ENCODE measurements around the gene GATA1.

Gene GATA1

DNA sequence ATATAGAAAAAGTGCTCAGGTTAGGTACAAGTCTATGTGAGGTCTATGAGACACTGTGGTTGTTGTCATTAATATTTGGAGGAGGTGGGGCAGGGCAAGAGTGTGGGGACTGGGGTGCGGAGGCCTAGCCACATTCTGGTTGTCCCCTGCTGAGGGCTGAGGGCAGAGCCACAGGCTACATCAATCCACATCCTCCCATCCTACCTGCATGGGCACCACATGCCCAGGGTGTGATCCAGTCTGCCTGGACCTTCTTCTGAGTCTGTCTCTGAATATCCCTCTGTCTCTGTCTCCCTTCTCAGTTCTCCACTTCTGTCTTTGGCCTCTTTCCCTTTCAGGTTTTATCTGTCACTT is 1.2 kb upstream of the GATA1 start:
- DNase-seq (ENCODE audit: low read depth): no peak

DNA sequence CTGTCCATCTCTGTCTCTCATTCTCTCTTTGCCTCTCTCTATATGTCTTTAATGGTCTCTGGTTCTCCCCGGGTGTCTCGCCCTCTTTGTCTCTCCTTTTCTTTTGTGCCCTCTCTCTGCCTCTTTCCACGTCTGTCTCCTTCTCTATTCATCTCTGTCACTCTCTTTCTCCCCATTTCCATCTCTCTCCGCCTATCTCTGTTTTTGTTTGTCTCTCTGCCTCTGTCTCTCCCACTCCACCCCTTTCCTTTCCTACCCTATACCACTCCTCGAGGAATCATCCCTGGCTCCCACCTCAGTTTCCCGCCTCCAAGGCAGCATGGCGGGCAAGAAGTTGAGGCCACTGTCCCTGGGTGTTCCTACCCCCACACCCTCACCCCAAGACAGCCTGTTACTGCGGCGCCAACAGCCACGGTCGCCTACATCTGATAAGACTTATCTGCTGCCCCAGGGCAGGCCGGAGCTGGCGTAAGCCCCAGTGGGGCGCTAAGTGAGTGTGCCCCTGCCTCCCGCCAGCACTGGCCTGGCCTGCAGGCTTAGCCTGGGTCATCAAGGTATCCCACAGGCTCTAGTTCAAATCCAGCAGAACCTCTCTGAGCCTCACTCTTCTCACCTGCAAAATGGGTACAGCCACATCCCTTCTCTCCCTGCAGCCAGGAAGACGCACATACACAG is 713 bp upstream of the GATA1 start:
- DNase-seq (ENCODE audit: low read depth): no peak

DNA sequence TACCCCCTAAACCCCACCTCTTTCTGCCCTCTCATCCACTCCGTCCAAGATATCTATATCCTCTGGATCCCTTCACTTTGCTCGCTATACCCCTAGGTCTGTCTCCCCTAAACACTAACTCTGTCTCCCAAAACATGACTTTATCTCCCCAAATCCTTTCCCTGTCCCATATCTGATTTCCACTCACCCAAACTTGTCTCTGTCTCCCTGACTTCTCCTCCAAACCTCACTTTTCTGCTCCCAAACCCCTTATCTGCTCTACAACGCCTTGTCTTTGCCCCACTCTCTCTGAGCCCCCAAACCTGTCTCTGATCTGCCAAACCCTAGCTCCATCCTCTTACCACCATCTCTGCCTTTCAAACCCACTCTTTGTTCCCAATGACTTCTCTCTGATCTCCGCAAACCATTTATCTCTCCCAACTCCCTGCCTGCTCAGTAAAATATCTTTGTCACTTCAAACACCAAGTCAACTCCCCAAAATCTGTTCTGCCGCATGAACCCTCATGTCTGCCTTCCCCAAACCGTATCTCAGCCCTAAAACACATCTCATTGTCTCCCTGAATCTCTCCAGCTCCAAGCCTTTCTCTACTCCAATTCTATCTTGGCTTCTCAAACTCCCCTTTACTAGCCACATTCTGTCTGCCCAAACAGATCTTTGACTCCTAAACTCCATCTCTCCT is 575 bp downstream of the GATA1 start:
- no peak for DNase-seq (ENCODE audit: low read depth)

GRCh38 chrX:48787505-48788443 is 1.4 kb downstream of the GATA1 start:
- no peak for DNase-seq (ENCODE audit: low read depth)

- no peak for DNase-seq (ENCODE audit: low read depth)
Observed at GRCh38 chrX:48789366-48790220, 3.2 kb downstream of the GATA1 start.

GRCh38 chrX:48790477-48790876 is 4.1 kb downstream of the GATA1 start:
- no peak for DNase-seq (ENCODE audit: low read depth)

DNA sequence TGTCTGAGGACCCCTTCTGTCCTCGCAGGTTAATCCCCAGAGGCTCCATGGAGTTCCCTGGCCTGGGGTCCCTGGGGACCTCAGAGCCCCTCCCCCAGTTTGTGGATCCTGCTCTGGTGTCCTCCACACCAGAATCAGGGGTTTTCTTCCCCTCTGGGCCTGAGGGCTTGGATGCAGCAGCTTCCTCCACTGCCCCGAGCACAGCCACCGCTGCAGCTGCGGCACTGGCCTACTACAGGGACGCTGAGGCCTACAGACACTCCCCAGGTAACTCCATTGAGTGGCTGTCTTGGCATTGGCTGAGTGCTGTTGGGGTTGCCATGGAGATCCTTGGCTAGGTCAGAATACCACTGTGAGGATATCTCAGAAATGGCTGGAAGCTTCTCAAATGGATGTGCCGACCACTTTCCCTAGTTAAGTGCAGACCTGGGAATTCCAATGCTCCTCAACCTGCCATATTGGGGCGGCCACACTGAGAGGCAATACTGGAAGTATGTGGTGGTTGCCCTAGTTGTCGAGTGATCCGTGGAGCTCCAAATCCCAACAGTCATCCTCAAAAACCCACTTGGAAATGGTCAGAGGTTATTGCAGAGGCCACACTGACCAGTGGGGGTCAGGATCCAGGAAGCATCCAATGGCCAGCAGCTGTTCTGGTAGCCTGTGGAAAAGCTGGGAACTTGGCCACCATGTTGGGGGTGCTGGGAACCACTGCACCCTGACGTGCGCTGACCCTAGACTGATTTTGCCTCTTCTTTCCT is 4.9 kb downstream of the GATA1 start:
- DNase-seq (ENCODE audit: low read depth): no peak

DNA sequence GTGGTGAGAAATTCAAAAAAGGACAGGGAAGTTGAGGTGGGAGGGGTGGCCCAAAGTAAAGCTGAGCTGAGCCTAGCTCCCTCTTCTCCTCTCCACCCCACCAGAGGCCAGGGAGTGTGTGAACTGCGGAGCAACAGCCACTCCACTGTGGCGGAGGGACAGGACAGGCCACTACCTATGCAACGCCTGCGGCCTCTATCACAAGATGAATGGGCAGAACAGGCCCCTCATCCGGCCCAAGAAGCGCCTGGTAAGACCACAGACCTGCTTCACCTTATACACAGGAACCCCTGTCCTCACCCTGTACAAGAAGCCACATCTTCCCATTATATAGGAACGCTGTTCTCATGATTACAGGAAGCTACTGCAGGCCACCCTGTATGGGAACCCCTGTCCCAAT is 5.8 kb downstream of the GATA1 start:
- DNase-seq (ENCODE audit: low read depth): no peak

DNA sequence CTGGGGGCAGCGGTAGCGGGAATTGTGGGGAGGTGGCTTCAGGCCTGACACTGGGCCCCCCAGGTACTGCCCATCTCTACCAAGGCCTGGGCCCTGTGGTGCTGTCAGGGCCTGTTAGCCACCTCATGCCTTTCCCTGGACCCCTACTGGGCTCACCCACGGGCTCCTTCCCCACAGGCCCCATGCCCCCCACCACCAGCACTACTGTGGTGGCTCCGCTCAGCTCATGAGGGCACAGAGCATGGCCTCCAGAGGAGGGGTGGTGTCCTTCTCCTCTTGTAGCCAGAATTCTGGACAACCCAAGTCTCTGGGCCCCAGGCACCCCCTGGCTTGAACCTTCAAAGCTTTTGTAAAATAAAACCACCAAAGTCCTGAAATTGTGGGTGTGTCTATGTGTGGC is 7.5 kb downstream of the GATA1 start:
- DNase-seq (ENCODE audit: low read depth): no peak

DNA sequence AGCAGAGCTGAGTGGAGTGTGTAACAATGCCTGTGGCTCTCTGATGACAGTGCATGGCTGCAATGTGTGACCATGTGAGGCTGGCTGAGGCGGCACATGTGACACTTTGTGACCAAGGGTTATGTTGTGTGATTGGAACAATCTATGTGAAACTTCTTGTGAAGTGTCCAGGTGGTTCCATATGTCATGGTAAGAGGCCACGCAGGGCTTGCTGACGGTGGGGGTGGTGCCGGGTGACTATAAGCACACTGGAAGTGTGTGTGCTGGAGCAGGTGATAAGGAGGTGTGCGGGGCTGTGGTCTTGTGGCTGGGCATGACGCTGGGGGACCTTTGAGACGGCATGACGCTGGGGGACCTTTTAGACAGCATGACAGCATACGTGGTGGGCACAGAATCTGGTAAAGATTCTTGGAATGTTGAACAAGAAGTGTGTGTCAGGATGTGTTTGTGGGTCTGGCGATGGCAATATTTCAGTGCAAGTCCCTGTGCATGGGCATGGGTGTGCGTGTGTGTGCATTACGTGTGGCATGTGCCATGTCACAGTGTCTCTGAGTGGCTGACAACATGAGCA is 8.0 kb downstream of the GATA1 start:
- no peak for DNase-seq (ENCODE audit: low read depth)

DNA sequence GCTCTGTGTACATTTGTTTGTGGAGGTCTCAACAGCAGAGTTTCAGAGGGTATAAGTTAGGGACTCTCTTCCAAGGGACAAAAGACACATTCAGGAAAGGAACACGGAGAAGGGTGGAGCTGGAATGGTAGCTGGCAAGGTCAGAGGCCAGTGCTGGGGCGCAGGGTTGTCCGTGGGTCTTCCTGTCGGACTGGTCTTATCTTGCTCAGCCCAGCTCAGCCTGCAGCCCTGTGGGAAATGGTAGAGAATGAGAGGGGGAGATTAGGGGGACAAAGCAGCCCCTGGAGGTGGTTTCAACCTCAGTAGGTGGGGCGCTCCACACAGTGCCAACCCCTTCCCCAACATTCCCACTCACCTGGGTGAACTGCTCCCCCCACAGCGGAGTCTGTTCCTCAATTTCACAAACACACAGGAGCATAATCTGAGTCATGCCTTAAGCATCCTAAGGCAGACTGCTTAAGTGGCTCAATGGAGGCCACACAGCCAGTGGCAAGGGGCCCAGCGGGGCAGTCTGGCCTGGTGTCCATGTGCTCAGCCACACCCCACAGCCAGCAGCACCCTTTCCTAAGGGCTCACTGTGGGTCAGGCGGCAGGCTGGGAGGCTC is 8.6 kb downstream of the GATA1 start:
- DNase-seq (ENCODE audit: low read depth): no peak

GRCh38 chrX:48798318-48798717 is 11.9 kb downstream of the GATA1 start:
- DNase-seq (ENCODE audit: low read depth): no peak

GRCh38 chrX:48800574-48801279 is 14.3 kb downstream of the GATA1 start:
- DNase-seq (ENCODE audit: low read depth): no peak

GRCh38 chrX:48801280-48802088 is 15.1 kb downstream of the GATA1 start, which contains the start of gene HDAC6:
TSS of gene HDAC6 (plus strand) at chrX:48802067. CDS start at chrX:48802693, 626 bp downstream.
- peak; percentile 87 for DNase-seq (ENCODE audit: low read depth)

DNA sequence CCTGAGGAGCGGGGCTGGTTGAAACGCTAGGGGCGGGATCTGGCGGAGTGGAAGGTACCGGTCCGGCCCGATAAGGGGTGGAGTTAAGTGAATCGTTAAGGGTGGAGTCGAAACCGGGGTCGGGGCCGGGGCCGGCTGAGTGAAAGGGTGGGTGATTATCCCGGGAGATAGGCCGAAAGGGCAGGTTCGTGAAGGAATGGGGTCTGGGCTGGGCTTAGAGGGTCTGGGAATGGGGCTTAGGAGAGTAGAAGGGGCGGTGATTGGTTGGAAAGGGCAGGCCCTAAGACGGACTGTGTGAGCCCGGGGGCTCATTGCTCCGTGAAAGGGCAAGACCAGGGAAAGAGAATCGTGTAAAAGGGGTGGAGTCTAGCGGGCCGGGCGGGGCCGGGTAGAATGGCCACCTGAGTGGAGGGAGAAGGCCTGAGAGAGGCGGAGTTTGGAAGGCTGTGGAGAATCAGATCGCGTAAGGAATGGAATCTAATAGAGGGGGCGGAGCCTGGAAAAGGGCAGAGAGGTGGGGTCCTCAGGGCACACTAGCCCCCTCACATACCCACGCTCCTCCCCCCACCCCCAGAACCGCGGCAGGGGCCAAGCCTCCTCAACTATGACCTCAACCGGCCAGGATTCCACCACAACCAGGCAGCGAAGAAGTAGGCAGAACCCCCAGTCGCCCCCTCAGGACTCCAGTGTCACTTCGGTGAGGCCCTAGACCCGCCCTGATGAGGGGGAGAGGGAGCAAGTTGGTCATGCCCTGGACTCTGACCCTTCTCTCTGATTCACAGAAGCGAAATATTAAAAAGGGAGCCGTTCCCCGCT is 15.9 kb downstream of the GATA1 start:
- DNase-seq (ENCODE audit: low read depth): peak; percentile 48

DNA sequence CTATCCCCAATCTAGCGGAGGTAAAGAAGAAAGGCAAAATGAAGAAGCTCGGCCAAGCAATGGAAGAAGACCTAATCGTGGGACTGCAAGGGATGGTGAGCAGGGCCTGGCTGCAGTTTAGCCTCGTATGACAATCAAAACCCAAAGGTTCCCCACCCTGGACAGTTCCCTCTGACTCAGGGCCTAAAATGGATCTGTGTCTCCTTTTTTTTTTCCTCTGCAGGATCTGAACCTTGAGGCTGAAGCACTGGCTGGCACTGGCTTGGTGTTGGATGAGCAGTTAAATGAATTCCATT is 16.5 kb downstream of the GATA1 start:
- DNase-seq (ENCODE audit: low read depth): no peak

- DNase-seq (ENCODE audit: low read depth): no peak
Observed at GRCh38 chrX:48806081-48806480, 19.7 kb downstream of the GATA1 start.

DNA sequence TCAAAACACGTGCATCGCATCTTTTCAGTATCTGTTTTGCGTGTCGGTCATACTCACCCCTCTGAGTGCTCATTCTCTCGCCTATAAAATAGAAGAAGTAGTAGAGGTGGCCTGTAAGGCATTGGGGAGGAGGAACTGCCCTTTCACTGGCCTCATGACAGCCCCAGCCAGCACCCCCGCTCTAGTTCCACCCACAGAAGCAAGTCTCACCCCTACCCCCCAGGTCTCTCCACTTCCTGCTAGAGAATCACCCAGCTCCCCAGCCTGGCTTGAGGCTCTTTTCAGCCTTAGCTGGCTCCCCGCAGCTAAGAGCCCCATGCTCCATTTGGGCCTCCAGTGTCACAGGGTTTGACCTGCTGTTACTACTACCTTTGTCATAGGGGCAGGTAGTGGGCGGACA is 27.3 kb downstream of the GATA1 start:
- DNase-seq (ENCODE audit: low read depth): no peak

Data from activated gamma-delta T cell treated with anti-CD3 and anti-CD28 coated beads, Interleukin-2, amount 50 U/mL, for 16 hours (primary cell).